ENCODE results near the gene CNNM3.

GRCh38 chr2:96810783-96811192 is 5.3 kb upstream of the CNNM3 start:
- TF ChIP-seq POLR2A (IDR thresholded peaks at IDR 0.05; ENCODE audit: low read depth, low read length) (no peak), POLR2AphosphoS5 (IDR thresholded peaks at IDR 0.05; ENCODE audit: low read depth, low read length) (no peak), TAF1 (IDR thresholded peaks at IDR 0.05; ENCODE audit: borderline replicate concordance, low read depth, low read length) (no peak)

All from GM12892 (cell line).